OCI-LY3 (cell line): ENCODE data around the gene NQO2.
"Not testable (repeated sequence)": the region's sequence is repeated elsewhere in the genome, so short reads cannot be mapped to it uniquely, and the experiment has no call there.

ENCODE experiments used
- H2AFZ ChIP-seq: fragments of 200-600, 300-600 bp; shearing (Covaris generic); 2 replicates; pipeline ENCODE4 v1.6.0; 2014; ENCODE audit warnings: antibody characterized with exemption, low read depth, low read length
- H3K27ac ChIP-seq: fragments of 200-600, 300-600 bp; sonication (generic); 2 replicates; pipeline ENCODE4 v1.5.1; 2014; ENCODE audit warnings: mild to moderate bottlenecking, low read length, moderate library complexity, mixed read lengths
- H3K27me3 ChIP-seq: fragments of 200-600, 300-600 bp; sonication (generic); 2 replicates; pipeline ENCODE4 v1.6.1; 2014; ENCODE audit warnings: low read depth, low read length, mixed read lengths
- H3K36me3 ChIP-seq: fragments of 200-600, 300-600 bp; sonication (generic); replicated peaks from 2 replicates; pipeline ENCODE3; 2014; ENCODE audit warnings: low read depth, low read length, mixed read lengths
- H3K4me1 ChIP-seq: fragments of 300-600, 200-600 bp; sonication (generic); 2 replicates; pipeline ENCODE4 v1.6.1; 2014; ENCODE audit warnings: low read length, mixed read lengths
- H3K4me2 ChIP-seq: fragments of 200-600, 300-600 bp; sonication (generic); 2 replicates; pipeline ENCODE4 v1.6.1; 2014; ENCODE audit warnings: low read length, mixed read lengths
- H3K4me3 ChIP-seq: fragments of 300-600, 200-600 bp; sonication (generic); 2 replicates; pipeline ENCODE4 v1.5.1; 2014; ENCODE audit warnings: antibody characterized with exemption, mild to moderate bottlenecking, low read length, moderate library complexity
- H3K79me2 ChIP-seq: fragments of 300-600, 200-600 bp; shearing (Covaris generic); 2 replicates; pipeline ENCODE4 v1.6.1; 2014; ENCODE audit warnings: mild to moderate bottlenecking, low read length, mixed read lengths
- H3K9ac ChIP-seq: fragments of 300-600, 200-600 bp; shearing (Covaris generic); 2 replicates; pipeline ENCODE4 v1.6.0; 2014; ENCODE audit warnings: mild to moderate bottlenecking, low read length, moderate library complexity
- H3K9me3 ChIP-seq: fragments of 200-600, 300-600 bp; shearing (Covaris generic); 2 replicates; pipeline ENCODE4 v1.6.1; 2014; ENCODE audit warnings: low read length, mixed read lengths; ENCODE audit not compliant: insufficient read depth
- H4K20me1 ChIP-seq: fragments of 200-600, 300-600 bp; sonication (generic); 2 replicates; pipeline ENCODE4 v1.6.1; 2016; ENCODE audit warnings: low read length, mixed read lengths; ENCODE audit not compliant: insufficient read depth
- CTCF ChIP-seq: fragments of 200-600, 300-600 bp; sonication (generic); IDR thresholded peaks from 2 replicates; pipeline ENCODE4 v1.5.1; 2014; ENCODE audit warnings: antibody characterized with exemption, low read length, low read depth
- EZH2phosphoT487 ChIP-seq: fragments of 200-600 bp; shearing (Covaris generic); IDR thresholded peaks from 2 replicates; pipeline ENCODE4 v1.6.1; 2018; ENCODE audit warnings: antibody characterized with exemption, mixed run types, low read depth

The NQO2 gene

DNA sequence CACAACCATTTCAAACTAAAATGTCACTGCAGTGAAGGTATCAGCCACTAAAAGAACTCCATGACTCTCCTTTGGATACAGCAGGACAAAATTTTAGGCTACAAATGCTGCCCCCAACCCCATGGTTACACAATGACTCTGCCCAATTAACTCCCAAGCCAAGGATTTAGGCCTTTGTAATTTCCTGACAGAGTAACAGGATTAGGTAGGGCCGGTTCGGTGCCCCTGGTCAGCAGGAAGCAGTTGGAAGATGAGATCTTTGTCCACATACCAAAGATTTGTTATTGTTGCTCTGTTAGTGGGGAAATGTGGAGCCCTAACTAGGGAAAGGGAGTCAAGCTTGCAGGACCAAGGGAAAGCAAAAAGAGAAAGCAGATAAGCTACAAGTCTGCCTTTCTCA, 41.9 kb downstream of the NQO2 start:
- no peak for TF ChIP-seq EZH2phosphoT487
- TF ChIP-seq CTCF = no peak
- Histone ChIP-seq H3K4me3 (no peak overlapping the region), H3K9ac (no peak overlapping the region), H3K4me2 (no peak overlapping the region), H3K79me2 (no peaks in the 10 kb centered on the region), H3K36me3 (no peaks in the 10 kb centered on the region), H3K27ac (no peak overlapping the region), H3K4me1 (peaks cover 8% of the 10 kb centered on the region; the same call in 1 of the 2 replicates), H3K9me3 (no peaks in the 10 kb centered on the region), H2AFZ (no peak overlapping the region), H4K20me1 (no peaks in the 10 kb centered on the region), H3K27me3 (no peaks in the 10 kb centered on the region; the same call in 1 of the 2 replicates)

DNA sequence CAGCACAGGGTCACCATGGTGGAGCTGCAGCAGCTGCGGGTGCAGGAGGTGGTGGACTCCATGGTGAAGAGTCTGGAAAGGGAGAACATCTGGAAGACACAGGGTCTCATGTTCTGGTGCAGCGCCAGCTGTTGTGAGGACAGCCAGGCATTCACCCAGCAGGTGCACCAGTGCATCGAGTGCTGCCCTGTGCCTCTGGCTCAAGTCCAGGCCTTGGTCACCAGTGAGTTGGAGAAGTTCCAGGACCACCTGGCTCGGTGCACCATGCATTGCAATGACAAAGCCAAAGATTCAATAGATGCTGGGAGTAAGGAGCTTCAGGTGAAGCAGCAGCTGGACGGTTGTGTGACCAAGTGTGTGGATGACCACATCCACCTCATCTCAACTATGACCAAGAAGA, 45.7 kb downstream of the NQO2 start:
- H3K9ac ChIP-seq = no peak overlapping the region
- H3K9me3 ChIP-seq = no peaks in the 10 kb centered on the region
- H3K27me3 ChIP-seq = no peaks in the 10 kb centered on the region; the same call in 1 of the 2 replicates
- H3K4me3 ChIP-seq = no peak overlapping the region
- H3K79me2 ChIP-seq = no peaks in the 10 kb centered on the region
- H3K4me2 ChIP-seq = no peak overlapping the region
- no peak overlapping the region for H2AFZ ChIP-seq
- H4K20me1 ChIP-seq = no peaks in the 10 kb centered on the region
- TF ChIP-seq CTCF = no peak
- TF ChIP-seq EZH2phosphoT487 = no peak
- H3K36me3 ChIP-seq = no peaks in the 10 kb centered on the region
- no peak overlapping the region for H3K27ac ChIP-seq
- H3K4me1 ChIP-seq = peaks cover 9% of the 10 kb centered on the region; the same call in 1 of the 2 replicates

DNA sequence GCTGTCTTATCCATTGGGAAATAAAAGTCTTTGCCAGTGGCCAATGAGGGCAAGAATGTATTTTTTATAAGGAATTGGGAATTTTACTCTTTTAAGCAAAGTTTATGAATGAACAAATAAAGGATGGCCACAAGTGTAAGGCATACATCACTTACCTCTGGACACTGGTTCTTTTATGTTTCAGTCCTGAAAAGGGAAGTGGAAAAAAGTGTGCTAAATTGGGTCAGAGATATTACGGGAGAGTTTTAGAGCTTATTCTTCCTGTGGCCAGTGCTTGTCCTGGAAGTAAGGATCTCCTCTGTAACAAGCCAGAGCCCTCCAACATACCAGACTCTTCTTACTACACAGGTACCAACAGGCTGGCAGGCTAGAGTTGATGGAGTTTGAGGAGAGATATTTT, 46.1 kb downstream of the NQO2 start:
- Histone ChIP-seq H3K4me3 (no peak overlapping the region), H3K79me2 (no peaks in the 10 kb centered on the region), H3K4me2 (no peak overlapping the region), H3K9me3 (no peaks in the 10 kb centered on the region), H4K20me1 (no peaks in the 10 kb centered on the region), H3K27me3 (no peaks in the 10 kb centered on the region; the same call in 1 of the 2 replicates), H3K4me1 (peaks cover 9% of the 10 kb centered on the region; the same call in 1 of the 2 replicates), H3K9ac (no peak overlapping the region), H2AFZ (no peak overlapping the region), H3K27ac (no peak overlapping the region), H3K36me3 (no peaks in the 10 kb centered on the region)
- TF ChIP-seq EZH2phosphoT487 = no peak
- TF ChIP-seq CTCF = no peak

- no peak overlapping the region for H3K9ac ChIP-seq
- H2AFZ ChIP-seq = no peak overlapping the region
- TF ChIP-seq EZH2phosphoT487 (no peak), CTCF (no peak)
- H3K79me2 ChIP-seq = no peaks in the 10 kb centered on the region
- no peak overlapping the region for H3K4me3 ChIP-seq
- peaks cover 9% of the 10 kb centered on the region; the same call in 1 of the 2 replicates for H3K4me1 ChIP-seq
- no peak overlapping the region for H3K4me2 ChIP-seq
- no peaks in the 10 kb centered on the region; the same call in 1 of the 2 replicates for H3K27me3 ChIP-seq
- H4K20me1 ChIP-seq = no peaks in the 10 kb centered on the region
- H3K36me3 ChIP-seq = no peaks in the 10 kb centered on the region
- H3K9me3 ChIP-seq = no peaks in the 10 kb centered on the region
- H3K27ac ChIP-seq = no peak overlapping the region
Observed at GRCh38 chr6:3046295-3046694, 46.6 kb downstream of the NQO2 start.

DNA sequence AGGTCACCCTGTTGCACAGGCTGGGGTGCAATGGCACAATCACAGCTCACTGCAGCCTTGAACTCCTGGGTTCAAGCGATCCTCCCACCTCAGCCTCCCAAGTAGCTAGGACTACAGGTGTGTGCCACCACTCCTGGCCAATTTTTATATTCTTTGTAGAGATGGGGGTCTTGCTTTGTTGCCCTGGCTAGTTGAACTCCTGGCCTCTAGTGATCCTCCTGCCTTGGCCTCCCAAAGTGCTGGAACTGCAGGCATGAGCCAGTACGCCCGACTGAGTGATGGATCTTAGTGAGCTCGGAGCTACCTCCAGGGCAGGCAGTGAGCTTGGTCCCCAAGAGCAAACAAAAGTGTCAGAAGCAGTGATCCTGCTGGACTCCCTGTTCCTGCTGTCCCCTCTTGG, 48.3 kb downstream of the NQO2 start:
- not testable (repeated sequence) for H3K27ac ChIP-seq, H3K79me2 ChIP-seq, H2AFZ ChIP-seq, H3K27me3 ChIP-seq, H3K36me3 ChIP-seq, H4K20me1 ChIP-seq, H3K4me2 ChIP-seq, H3K9me3 ChIP-seq, H3K9ac ChIP-seq, H3K4me3 ChIP-seq
- H3K4me1 ChIP-seq = peaks cover 11% of the 10 kb centered on the region; the same call in 1 of the 2 replicates
